Measurements from ENCODE around the gene DHRS7.

DNA sequence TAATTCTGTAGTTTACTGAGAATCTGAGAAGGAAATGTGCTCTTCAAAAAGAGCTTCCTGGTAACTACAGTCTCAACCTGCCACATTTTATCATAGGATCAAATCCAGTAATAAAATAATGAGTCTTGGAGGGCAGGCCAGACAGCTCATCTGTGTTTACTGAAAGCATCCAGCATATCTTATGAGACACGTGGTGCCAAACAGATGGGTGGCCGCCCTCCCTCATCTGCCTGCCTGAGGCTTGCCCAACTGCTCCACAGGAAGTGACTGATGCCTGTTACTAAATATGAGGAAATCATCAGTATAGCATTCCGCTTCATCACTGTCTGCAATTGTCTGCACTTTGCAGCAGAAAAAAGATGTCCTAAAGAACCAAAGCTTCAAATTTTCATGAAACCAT lies 13.5 kb downstream of the DHRS7 start:
- TF ChIP-seq FOXK2 (IDR thresholded peaks at IDR 0.05) (no peak), HDGF (IDR thresholded peaks at IDR 0.05; ENCODE audit: borderline replicate concordance) (no peak), SP1 (IDR thresholded peaks at IDR 0.05) (no peak), BHLHE40 (IDR thresholded peaks at IDR 0.05; ENCODE audit: borderline replicate concordance) (no peak), ARNT (IDR thresholded peaks at IDR 0.05) (no peak), ZNF384 (IDR thresholded peaks at IDR 0.05) (no peak), TARDBP (IDR thresholded peaks at IDR 0.05) (no peak), FOXM1 (IDR thresholded peaks at IDR 0.05; ENCODE audit: borderline replicate concordance) (no peak), FOXA1 (IDR thresholded peaks at IDR 0.05) (no peak), CTBP1 (IDR thresholded peaks at IDR 0.05; ENCODE audit: borderline replicate concordance) (no peak)
- TF ChIP-seq, protein P1, sequence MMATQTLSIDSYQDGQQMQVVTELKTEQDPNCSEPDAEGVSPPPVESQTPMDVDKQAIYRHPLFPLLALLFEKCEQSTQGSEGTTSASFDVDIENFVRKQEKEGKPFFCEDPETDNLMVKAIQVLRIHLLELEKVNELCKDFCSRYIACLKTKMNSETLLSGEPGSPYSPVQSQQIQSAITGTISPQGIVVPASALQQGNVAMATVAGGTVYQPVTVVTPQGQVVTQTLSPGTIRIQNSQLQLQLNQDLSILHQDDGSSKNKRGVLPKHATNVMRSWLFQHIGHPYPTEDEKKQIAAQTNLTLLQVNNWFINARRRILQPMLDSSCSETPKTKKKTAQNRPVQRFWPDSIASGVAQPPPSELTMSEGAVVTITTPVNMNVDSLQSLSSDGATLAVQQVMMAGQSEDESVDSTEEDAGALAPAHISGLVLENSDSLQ (IDR thresholded peaks at IDR 0.05): no peak

Measured in HEK293T (cell line).